Endothelial cell of umbilical vein (primary cell): ENCODE measurements around the gene STX8. TPM values are rescaled to one million over a fixed set of nuclear protein-coding genes. Genes with fewer than 3 reads are reported as not detected.

ENCODE experiments used
- BruUV-seq: library from RNA; stranded (reverse); fragments of 400-500 nt; replicated peaks from 2 replicates; lab custom pipeline; 2021; lab: Mats Ljungman, UMichigan
- CTCF ChIA-PET: fragments of 300-600, 350-600 bp; sonication (Branson Sonifier 250); formaldehyde crosslinking; loops from one replicate; lab custom pipeline; 2021; ENCODE audit warnings: antibody characterized with exemption, inconsistent platforms; lab: Charles Lee
- POLR2A ChIA-PET: fragments of 300-600, 350-600 bp; sonication (Branson Sonifier 250); formaldehyde crosslinking; loops from one replicate; lab custom pipeline; 2021; ENCODE audit warnings: antibody characterized with exemption, inconsistent platforms; lab: Charles Lee
- DNase-seq: peaks from one replicate; pipeline ENCODE4 v3.0.0-alpha.2; 2011; ENCODE audit warnings: low read depth, low spot score
- FAIRE-seq: peaks from 2 replicates; lab custom pipeline; 2011; peaks lifted over from hg19 to GRCh38; lab: Jason Lieb, UNC
- H2AFZ ChIP-seq: 2 replicates; pipeline ENCODE4 v1.6.0; 2012; ENCODE audit warnings: low read depth, low read length, control low read depth, inconsistent platforms
- H3K27ac ChIP-seq: 2 replicates; pipeline ENCODE4 v1.5.1; 2011; ENCODE audit warnings: low read depth, mild to moderate bottlenecking, control low read depth, low read length, moderate library complexity; ENCODE audit not compliant: insufficient read depth
- H3K27me3 ChIP-seq, 2 experiments: 2 replicates each; pipeline versions ENCODE4 v1.6.0 to v1.6.1; 2011; ENCODE audit warnings: low read length in 2 of 2, mixed read lengths in 1 of 2; ENCODE audit not compliant: control insufficient read depth in 2 of 2, insufficient read depth in 2 of 2
- H3K36me3 ChIP-seq, 2 experiments: 2 replicates in 1 of 2; 3 replicates in 1 of 2; pipeline ENCODE4 v1.5.1; 2011; ENCODE audit warnings: low read length in 2 of 2, mild to moderate bottlenecking in 1 of 2, moderate library complexity in 1 of 2; ENCODE audit not compliant: control insufficient read depth in 2 of 2, insufficient read depth in 2 of 2; ENCODE audit errors: extremely low read depth in 1 of 2
- H3K4me1 ChIP-seq: 3 replicates; pipeline ENCODE4 v1.5.1; 2011; ENCODE audit warnings: mild to moderate bottlenecking, low read length; ENCODE audit not compliant: control insufficient read depth, insufficient read depth; ENCODE audit errors: extremely low read depth
- H3K4me2 ChIP-seq: 2 replicates; pipeline ENCODE4 v1.6.1; 2011; ENCODE audit warnings: low read length, control low read depth, mixed read lengths; ENCODE audit not compliant: insufficient read depth
- H3K4me3 ChIP-seq, 3 experiments: fragments of 200-600 bp in 1 of 3; sonication (generic), shearing (Covaris generic) in 1 of 3; replicated peaks in 1 of 3; 2 replicates each; pipeline ENCODE4 v1.5.1; 2011 to 2016; ENCODE audit warnings: control low read depth in 3 of 3, low read length in 3 of 3, mild to moderate bottlenecking in 2 of 3, inconsistent platforms in 1 of 3, low read depth in 1 of 3, moderate library complexity in 1 of 3; ENCODE audit not compliant: insufficient read depth in 1 of 3
- H3K79me2 ChIP-seq: 2 replicates; pipeline ENCODE4 v1.6.0; 2012; ENCODE audit warnings: low read length, inconsistent platforms; ENCODE audit not compliant: control insufficient read depth, insufficient read depth
- H3K9ac ChIP-seq: replicated peaks from 2 replicates; pipeline ENCODE3; 2011; ENCODE audit warnings: low read length, control low read depth; ENCODE audit not compliant: insufficient read depth; ENCODE audit errors: extremely low read depth
- H3K9me1 ChIP-seq: replicated peaks from 3 replicates; pipeline ENCODE4 v1.6.0; 2011; ENCODE audit warnings: mild to moderate bottlenecking, low read length; ENCODE audit not compliant: control insufficient read depth, insufficient read depth; ENCODE audit errors: extremely low read depth
- H3K9me3 ChIP-seq: replicated peaks from 2 replicates; pipeline ENCODE4 v1.5.1; 2012; ENCODE audit warnings: low read length, inconsistent platforms; ENCODE audit not compliant: control insufficient read depth, insufficient read depth
- H4K20me1 ChIP-seq: replicated peaks from 2 replicates; pipeline ENCODE3; 2011; ENCODE audit warnings: mild to moderate bottlenecking, low read length; ENCODE audit not compliant: control insufficient read depth, insufficient read depth; ENCODE audit errors: extremely low read depth
- CTCF ChIP-seq, 2 donors: IDR thresholded peaks; 1 replicate in 1 of 2; 2 replicates in 1 of 2; pipeline ENCODE4 v1.5.1; 2011; ENCODE audit warnings: low read length in 2 of 2, mild to moderate bottlenecking in 2 of 2, moderate library complexity in 2 of 2, control low read depth in 1 of 2, inconsistent platforms in 1 of 2, low read depth in 1 of 2; ENCODE audit not compliant: insufficient read depth in 1 of 2; ENCODE audit errors: extremely low read depth in 1 of 2
- EZH2 ChIP-seq: IDR thresholded peaks from 2 replicates; pipeline ENCODE4 v1.6.1; 2012; ENCODE audit warnings: borderline replicate concordance, low read depth, mild to moderate bottlenecking, moderate library complexity, low read length, inconsistent platforms; ENCODE audit not compliant: severe bottlenecking
- FOS ChIP-seq: IDR thresholded peaks from 2 replicates; pipeline ENCODE4 v1.6.1; 2011; ENCODE audit warnings: mild to moderate bottlenecking, low read length, moderate library complexity, borderline replicate concordance; ENCODE audit not compliant: insufficient read depth
- GATA2 ChIP-seq: IDR thresholded peaks from 2 replicates; pipeline ENCODE4 v1.7.0; 2011; ENCODE audit warnings: low read depth, mild to moderate bottlenecking, moderate library complexity, mixed read lengths, low read length; ENCODE audit not compliant: insufficient read length, insufficient read depth
- JUN ChIP-seq: IDR thresholded peaks from 2 replicates; pipeline ENCODE4 v1.6.1; 2011; ENCODE audit warnings: borderline replicate concordance, low read depth; ENCODE audit not compliant: insufficient read length, insufficient read depth
- MYC ChIP-seq: IDR thresholded peaks from one replicate; pipeline ENCODE4 v1.6.1; 2011; ENCODE audit warnings: mild to moderate bottlenecking, low read depth, low read length
- POLR2A ChIP-seq: IDR thresholded peaks from 2 replicates; pipeline ENCODE4 v1.6.1; 2012; ENCODE audit warnings: low read depth, mild to moderate bottlenecking, control low read depth, low read length
- POLR2AphosphoS5 ChIP-seq: IDR thresholded peaks from 2 replicates; pipeline ENCODE4 v1.6.1; 2012; ENCODE audit warnings: low read depth, mild to moderate bottlenecking, control low read depth, low read length, moderate library complexity; ENCODE audit not compliant: insufficient read depth
- dilution Hi-C: fragments of 300-500 bp; cut with MboI; formaldehyde crosslinking; loops from one replicate; pipeline ENCODE4 v1.15.0; 2019; ENCODE audit warnings: low sequenced_read_pairs; ENCODE audit not compliant: extremely low pct_ligation_motif_present
- intact Hi-C: fragments of 100-400 bp; cut with micrococcal nuclease; formaldehyde crosslinking; loops from one replicate; pipeline ENCODE4 v1.10.0; 2022
- polyA plus RNA-seq, 4 experiments: library from polyadenylated mRNA; depleted of rRNA in 3 of 4; stranded (reverse) in 3 of 4; unstranded in 1 of 4; fragments of >200 nt; gene quantifications; 2 replicates each; pipeline versions ENCODE4 v1.2.1 to v1.2.3, GENCODE V29; 2011 to 2012; ENCODE audit warnings: missing spikeins in 1 of 4
- total RNA-seq: library from RNA; stranded (reverse); gene quantifications from 2 replicates; pipeline ENCODE4 v1.2.3, GENCODE V29; 2021
- TF ChIP-seq, protein P1 (sequence below): IDR thresholded peaks from 2 replicates; pipeline ENCODE4 v1.6.1; 2011; ENCODE audit not compliant: insufficient read depth, insufficient read length

The STX8 gene
- total and polyA plus RNA-seq, 2 donors (not counting 3 experiments of a cell fraction or from before 2014, with no cell fraction given): 25.9 to 67.3 TPM

DNA sequence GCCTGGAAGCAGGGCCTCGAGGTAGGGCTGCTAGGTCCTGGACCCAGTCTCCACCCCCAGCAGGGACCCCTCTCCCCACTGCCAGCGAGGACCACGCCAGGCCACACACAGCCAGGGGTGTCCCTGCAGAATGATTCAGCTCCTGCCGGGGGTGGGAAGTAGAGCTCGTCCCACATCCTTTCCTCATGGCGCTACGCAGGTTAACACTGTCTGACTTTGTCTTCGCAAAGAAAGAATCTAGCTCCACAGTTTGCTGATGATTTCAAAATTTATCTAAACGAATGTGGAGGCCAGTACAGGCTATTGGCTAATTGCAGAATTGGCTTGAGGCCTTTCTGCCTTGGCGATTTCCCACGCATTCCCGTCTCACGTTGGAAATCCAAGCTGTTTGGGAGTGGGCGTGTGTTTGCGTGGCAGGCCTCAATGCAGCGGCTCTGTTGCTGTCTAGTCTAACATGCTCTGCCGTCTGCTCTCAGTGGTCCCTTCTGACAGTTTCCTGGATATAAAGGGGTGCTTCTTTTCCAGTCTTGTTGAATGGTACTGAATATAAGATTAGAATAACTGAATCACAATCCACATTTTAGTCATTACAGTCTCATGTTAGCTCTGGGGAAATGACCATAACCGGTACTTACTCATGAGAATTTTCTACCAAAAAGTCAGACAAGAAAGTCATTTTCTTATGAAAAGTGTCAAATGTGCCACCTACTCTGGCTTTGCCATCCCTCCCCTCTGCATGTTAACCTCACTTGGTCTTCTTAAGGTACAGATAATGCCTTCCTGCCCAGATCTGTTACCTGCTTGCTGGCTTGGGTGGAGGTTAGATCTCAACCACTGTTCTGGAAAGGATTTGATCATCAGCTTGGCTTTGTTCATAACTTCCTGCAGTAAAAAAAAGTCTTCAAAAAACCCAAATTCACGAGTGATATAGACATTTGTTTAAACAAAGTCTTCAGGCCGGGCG is 301.9 kb downstream of the STX8 start:
- no TSS peak for BruUV-seq
- dilution Hi-C loops: no loop called here
- POLR2A ChIA-PET: no interaction called here
- H3K9me1 ChIP-seq: no peaks in the 10 kb centered on the region
- intact Hi-C loops: no loop called here
- DNase-seq (no peak), FAIRE-seq (no peak)
- H3K36me3 ChIP-seq: no peaks in the 10 kb centered on the region
- H4K20me1 ChIP-seq: no peaks in the 10 kb centered on the region
- H3K27ac ChIP-seq: no peak overlapping the region
- H3K79me2 ChIP-seq: no peaks in the 10 kb centered on the region
- H3K4me3 ChIP-seq: no peak overlapping the region
- H3K27me3 ChIP-seq: no peaks in the 10 kb centered on the region
- no peak overlapping the region for H3K4me2 ChIP-seq
- H3K9me3 ChIP-seq: no peaks in the 10 kb centered on the region
- no peak for TF ChIP-seq POLR2AphosphoS5
- TF ChIP-seq, protein P1, sequence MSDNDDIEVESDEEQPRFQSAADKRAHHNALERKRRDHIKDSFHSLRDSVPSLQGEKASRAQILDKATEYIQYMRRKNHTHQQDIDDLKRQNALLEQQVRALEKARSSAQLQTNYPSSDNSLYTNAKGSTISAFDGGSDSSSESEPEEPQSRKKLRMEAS: no peak
- TF ChIP-seq POLR2A: no peak
- no peak for TF ChIP-seq FOS
- TF ChIP-seq EZH2: no peak
- no peak for TF ChIP-seq CTCF (IDR thresholded peaks at IDR 0.05; ENCODE audit: extremely low read depth in 1 of 2, insufficient read depth in 1 of 2, low read depth in 1 of 2, low read length in 2 of 2)
- TF ChIP-seq GATA2: no peak
- TF ChIP-seq MYC: no peak
- TF ChIP-seq JUN: no peak
- H3K9ac ChIP-seq: no peak overlapping the region
- no peaks in the 10 kb centered on the region for H3K4me1 ChIP-seq
- CTCF ChIA-PET: interaction anchor here (1.5 kb wide), 1 partner anchor 15 kb away, joined by 4 read pairs; no protein-coding TSS in a partner anchor
- no peak overlapping the region for H2AFZ ChIP-seq
